ENCODE results near the gene SNAP23.

The SNAP23 gene

DNA sequence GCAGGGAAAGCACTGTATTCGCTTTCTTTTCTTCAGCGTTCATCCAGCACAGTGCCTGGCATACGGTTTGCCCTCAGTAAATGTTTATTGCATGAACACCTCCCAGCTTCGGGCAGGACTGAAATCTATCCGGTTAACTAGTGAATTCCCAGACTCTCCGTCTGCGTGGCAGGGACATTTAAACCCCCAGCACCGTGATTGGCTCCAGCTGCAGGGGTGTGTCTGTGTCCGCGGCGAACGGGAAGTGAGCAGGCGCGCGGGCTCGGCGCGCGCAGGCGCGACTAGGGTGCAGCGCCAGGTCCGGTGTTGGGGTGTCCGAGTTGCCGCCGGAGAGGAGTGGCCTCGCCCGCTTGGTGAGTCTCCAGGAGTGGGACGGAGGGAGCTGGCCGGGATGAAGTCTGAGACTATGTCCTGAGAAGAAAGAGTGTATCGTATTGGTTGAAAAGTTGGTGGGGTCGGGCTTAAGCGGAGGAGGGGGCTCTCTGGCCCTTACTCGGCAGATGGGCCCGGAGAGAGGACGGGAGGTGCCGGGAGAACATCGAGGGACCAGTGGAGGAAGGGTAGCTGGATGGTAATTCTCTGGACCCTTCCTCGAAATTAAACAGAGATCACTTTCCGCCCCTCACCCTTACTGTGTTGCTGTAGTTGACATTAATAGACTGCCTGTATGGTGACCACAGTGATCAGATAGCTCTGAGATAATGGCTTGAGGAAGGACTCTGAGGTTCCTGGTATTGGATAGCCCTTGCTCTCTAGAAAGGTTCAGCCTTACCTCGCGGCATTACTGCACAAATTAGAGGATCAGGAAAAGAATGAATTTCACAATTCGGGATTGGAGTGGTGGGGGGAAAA, at the start of gene SNAP23:
Gene SNAP23, plus strand, starts transcription at position 274 of the 852 bp plus-strand sequence. CDS start 16,213 bp downstream, outside the sequence.
- DNase-seq (ENCODE audit: low read depth) = peak; percentile 78

DNA sequence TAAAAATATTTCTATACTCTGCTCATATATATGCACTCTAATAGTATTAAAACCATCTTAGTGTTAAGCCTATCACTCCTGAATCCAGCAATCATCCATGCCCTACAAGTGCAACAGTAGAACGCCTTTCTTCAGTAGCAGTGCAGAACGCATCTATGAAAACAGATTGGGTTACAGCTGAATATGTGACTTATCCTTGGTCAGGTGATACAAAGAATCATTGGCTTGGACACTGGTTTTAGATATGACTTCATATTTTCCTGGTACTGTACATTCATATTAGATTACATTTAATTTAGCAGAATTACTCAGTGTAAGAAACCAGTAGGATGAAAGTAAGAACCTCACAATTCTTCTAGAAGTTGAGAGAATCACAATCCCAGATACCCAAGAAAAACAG, 47.8 kb upstream of the SNAP23 start:
- no peak for DNase-seq (ENCODE audit: low read depth)

DNA sequence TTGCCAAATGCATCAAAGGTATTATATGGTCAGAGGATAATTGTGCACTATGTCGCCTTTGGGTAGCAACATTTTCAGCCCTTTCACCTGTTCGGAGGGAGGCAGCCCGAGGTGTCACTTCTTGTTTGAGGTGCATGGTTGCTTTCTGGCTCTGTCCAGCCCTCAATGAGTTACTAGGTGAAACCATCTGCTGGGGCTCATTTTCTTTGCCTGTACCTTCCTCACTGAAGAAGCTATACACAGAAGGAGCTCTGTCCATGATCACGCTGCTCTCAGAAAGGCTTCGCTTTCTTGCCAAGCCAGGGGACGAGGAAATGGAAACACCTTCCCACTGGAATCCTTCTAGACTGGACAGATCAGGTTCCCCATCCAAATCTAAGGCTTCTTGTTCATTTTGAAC, 47.2 kb upstream of the SNAP23 start:
- DNase-seq (ENCODE audit: low read depth) = no peak

DNA sequence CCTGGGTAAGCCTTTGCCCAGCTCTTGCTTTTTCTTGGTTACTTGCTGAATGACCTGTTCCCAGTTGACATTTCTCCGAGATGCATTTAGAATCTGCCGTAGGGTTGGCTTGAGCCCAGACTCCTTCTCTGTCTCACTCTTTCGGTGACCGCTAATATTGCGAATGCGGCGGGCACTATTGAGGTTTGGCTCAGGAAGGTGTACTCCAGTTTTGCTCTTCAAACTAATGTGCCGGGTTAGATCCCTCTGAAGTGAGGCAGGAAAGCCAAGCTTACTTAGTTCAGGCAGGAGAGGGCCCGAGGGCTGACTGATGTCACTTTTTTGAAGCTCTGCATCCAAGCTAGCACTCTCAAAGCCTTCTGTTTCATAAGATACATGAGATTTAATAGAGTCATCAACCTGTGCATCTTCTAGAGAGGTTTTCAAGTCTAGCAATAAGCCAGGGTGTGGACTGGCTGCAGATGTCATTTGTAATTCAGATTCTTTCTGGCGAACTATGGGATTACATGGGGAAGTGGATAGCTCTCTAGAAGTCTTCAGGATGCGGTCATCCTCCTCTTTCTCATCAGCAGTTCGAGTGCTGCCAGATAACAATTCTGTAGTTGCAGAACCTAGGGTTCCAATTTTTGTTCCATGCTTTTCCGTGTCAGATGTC, 45.5 kb upstream of the SNAP23 start:
- DNase-seq (ENCODE audit: low read depth) = no peak

DNA sequence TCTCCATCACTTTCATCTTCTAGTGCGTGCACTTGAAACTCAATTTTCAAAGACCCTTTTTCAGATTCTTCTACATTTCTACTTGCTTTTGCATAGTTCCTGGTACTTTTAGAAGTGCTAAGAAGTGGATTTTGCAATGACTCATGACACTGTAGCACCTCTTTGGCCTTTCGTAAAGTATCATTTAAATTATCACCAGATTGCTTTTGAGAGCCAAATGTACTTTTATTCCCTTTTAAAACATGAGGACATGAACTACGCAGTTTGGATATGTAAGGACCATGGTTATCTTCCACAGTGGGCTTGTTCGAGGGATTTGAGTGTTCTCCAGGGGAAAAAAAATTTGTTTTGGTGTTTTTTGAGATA, 45.0 kb upstream of the SNAP23 start:
- no peak for DNase-seq (ENCODE audit: low read depth)

DNA sequence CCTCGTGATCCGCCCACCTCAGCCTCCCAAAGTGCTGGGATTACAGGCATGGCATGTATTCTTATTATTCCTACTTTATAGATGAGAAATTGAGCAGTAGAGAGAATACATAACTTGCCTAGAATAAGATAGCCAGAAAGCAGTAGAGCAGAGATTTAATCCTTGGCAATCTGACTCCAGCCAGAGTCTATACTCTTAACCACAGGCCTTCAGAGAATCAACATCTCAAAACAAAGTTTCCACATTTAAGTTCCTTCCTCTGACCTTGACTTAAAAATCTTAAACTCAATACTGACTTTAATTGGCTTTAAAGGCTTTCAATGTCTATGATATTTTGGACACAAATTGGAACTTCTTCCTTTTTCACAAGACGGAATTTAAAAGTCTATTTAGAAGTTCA, 41.6 kb upstream of the SNAP23 start:
- DNase-seq (ENCODE audit: low read depth) = no peak

DNA sequence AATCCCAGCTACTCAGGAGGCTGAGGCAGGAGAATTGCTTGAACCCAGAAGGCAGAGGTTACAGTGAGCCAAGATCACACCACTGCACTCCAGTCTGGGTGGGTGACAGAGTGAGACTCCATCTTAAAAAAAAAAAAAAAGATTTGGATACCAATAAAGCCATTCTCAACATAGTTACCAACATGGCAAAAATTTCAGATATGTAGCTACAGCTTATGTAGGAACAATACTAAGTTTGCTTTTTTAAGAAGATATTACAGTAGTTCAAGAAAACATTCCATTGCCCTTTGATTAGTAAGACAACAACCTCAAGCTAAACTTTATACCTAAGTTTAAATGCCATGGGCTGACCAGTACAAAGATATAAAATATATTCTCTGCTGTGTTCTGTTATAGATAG, 38.9 kb upstream of the SNAP23 start:
- DNase-seq (ENCODE audit: low read depth) = no peak

DNA sequence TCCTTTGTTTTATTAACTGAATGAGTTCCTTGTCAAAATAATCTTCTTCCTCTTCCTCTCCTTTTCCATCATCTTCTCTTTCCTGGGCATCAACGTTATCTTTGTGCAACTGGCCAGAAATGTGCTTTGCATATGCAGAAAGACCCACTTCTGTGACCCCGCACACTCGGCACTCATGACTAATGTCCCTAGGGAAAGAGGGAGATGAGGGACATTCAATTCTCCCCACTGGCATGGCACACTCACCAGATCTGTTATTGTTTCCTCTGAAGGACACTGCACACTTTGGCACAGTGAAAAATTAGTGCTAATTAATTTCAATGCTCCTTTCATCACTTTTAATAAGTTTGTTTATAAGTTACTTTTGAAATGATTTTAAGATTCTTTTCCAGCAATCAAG, 38.5 kb upstream of the SNAP23 start:
- no peak for DNase-seq (ENCODE audit: low read depth)

DNA sequence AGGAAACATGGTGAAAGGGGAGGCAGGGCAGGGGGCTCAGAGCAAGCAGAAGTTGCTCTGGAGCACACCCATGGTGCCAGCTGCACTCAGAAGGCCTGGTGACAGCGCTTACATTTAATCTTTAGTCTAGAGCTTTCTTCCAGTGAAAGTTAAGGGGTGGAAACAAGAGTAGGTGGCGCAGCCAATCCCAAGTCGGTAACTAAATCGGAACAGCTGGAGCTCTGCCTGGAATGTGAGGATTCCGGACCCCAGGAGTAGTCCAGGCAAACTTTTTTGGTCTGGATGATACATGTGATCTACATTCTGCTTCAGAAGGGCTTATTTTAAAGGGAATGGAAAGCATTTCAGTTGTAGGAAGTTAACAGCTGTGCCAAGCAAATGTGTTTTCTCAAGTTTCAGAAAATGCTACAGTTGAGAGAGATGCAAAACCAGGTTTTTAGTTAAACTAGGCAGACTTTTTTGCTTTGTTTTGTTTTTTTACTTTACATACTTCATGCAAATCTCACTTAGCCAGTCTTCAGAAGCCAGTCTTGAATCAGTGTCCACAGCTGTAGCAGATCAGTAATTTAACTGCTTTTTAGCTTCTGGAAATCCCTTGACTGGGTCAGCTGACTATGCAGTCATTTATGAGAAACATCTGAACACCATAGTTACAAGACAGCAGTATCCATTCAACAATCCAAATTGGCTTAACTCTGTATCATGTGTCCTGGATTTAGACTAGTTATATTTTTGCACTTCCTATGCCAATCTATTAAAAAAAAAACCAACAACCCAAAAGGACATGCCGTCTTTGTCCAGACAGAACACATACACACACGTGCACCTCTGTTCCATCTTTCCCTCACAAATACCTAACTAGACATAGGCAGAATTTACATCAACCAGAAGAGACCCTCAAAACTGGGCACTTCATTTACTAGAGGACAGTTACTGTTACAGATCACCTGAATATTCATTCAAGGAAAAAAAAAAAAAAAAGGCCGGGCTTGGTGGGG, 37.7 kb upstream of the SNAP23 start:
- no peak for DNase-seq (ENCODE audit: low read depth)

DNA sequence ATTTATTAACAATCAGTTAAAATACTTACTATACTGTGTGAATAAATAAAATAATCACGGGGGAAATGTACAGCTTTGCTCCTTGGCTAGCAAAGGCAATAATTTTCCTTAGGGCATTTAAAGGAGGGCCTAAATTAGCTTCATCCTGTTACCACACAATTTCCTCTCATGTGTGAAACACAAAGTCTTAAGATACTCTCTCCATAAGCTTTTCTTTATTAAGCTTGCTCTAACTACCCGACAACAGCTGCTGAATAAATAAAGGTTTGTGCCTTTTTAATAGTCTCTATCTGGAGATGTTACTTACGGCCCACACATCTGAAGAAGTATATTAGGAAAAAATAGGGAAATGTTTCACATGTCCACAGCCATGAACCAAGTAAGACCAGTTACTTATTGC, 34.2 kb upstream of the SNAP23 start:
- no peak for DNase-seq (ENCODE audit: low read depth)

DNA sequence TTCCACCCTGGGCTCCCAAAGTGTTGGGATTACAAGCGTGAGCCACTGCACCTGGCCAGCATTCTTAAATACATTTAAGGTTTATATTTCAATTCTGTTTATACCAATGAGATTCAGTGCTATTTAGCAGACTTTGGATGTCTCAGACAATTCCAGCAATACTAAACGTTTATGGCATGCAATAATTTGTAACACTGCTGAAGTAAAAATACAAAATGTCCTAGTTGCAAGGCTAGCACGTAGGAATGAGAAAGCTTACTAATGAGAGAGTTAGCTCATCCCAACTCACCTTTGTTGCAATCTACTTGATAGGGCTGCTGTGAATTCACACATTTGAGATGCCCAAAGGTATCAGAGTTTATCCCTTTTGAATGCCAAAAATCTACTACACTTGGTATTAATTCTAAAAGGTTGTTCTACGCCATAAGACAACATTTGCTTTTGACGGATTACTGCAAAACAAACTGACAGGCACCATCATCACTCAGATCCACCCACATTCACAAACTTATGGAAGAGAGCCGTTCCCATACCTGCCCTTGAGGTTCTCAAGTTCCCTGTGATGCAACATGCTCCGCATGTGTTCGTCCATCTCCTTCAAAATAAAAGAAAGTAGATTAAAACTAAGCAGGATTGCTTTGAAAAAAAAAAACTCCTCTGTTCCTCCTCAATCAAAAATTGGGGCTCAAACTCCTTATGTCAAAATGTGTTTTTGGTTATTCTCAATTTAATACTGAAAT, 29.7 kb upstream of the SNAP23 start:
- no peak for DNase-seq (ENCODE audit: low read depth)

DNA sequence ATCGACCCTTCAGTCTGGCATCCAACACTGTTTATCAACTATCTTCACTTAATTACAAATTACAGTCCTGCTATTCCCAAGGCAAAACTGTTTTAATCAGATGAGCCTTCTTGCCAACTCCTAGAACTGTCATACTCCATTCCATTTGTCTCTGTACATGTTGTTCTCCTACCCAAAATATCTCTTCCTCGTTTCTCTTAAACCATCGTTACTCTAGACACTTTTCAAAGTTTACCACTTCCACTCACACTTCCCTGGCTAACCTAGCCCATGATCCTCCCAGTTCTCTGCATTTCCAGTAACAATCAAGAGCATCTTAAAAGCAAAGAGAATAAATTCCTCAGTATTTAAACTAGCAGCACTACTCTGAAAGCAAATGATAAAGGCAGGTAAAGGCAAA, 24.4 kb upstream of the SNAP23 start:
- no peak for DNase-seq (ENCODE audit: low read depth)

DNA sequence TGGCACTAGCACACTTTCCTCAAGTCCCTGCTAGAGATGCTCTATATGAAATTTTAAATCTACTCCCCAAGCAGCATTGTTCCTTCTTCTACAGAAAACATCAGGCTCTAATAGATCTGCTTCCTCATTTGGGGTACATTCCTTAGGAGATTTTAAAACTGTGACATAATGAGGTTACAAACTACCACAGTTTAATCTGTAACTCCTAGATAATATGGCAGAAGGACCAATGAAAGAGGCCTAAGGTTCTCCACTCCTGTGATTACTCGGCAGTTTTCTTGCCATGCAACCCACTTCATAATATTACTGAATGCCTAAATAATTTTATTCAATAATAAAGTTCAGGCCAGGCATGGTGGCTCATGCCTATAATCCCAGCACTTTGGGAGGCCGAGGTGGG, 20.6 kb upstream of the SNAP23 start:
- DNase-seq (ENCODE audit: low read depth) = no peak

DNA sequence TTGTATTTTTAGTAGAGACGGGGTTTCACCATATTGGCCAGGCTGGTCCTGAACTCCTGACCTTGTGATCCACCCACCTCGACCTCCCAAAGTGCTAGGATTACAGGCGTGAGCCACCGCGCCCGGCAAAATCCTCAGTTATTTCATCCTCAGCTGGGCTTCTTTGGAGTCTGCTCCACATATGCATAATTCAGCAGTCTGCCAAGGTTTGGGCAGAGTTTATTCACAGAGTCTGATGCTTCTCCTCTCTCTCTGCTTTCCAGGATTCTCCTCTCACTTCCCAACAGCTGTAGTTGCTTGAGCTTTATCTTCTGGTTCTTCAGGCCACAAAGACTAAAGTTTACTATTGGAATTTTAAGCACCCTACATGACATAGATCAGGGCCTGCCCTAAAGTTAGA, 12.7 kb upstream of the SNAP23 start:
- DNase-seq (ENCODE audit: low read depth) = no peak

DNA sequence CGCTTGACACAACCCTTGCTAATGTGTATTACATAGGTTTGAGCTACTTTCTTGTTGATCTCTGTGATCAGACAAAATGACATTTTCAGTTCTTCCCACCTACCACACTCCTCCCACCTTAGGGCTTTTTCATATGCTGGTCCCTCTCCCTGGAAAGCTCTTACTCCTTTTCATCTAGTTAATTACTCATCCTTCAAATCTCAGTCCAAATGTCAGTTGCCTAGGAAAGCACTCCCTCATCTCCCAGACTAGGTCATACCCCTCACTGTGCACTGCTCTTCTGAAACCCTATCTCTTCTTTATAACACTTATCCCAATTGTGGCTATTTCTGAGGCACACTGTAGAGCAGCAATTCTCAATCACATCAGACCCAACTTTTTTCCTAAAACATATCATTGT, 11.8 kb upstream of the SNAP23 start:
- DNase-seq (ENCODE audit: low read depth) = no peak

DNA sequence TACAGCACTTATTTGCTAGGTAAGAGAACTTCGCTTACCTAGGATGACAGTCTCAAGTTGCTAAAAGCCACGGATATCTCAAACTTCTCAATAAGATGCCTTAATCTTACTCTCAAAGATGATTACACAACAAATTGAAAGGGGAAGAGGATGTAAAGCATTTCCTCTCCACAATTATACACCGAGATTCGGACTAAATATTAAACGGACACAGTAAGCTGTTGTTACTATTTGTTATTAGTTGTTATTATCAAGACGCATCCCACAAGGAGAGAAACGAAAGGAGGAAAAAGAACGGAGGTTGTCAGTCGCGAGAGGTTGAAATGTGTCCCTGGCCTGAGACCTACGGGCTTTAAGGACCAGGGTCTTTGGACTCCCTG, 5.2 kb upstream of the SNAP23 start:
- DNase-seq (ENCODE audit: low read depth) = no peak

DNA sequence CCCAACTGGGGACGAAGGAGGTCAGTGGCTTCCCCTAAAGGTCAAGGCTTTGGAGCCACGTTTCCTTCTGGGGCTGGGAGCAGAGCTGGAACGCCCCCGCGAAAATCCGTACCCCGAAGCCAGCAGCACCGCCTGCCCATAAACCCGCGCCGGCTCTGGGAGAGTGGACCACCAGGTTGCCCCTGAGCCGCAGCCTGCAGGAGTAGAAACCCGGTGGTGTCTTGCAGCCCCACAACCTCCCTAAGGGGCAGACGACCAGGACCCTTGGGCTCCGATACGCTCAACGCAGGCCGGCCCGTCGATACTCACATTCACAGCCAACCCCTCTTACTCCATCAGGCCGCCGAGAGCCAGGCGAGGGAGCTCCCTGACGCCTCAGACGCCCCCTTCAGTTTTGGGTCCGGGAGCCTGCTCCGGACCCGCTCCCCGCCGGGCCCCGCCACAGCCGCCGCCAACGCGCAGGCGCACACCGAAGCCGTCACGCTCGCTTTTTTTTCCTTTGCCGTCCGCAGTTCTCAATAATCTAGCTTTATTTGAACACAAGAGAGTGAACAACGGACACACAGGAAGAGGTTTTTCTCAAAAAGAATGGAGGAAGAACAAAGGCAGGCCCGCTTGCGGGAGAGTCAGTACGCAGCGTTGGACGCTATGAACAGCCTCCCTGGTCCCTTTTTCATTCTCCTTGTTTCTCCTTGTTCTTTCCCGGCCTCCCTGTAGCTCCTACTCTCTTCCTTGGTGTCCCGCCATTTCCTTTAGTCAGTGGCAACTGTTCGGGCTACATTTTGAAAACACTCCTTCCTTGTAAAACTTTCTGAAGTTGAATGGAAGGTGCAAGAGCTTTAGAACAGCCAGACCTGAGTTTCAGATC, 4.5 kb upstream of the SNAP23 start, which contains the start of gene ZNF106:
Gene ZNF106, minus strand, starts transcription at position 471 of the 868 bp plus-strand sequence. CDS start 18,852 bp downstream, outside the sequence.
- DNase-seq (ENCODE audit: low read depth) = peak; percentile 78

DNA sequence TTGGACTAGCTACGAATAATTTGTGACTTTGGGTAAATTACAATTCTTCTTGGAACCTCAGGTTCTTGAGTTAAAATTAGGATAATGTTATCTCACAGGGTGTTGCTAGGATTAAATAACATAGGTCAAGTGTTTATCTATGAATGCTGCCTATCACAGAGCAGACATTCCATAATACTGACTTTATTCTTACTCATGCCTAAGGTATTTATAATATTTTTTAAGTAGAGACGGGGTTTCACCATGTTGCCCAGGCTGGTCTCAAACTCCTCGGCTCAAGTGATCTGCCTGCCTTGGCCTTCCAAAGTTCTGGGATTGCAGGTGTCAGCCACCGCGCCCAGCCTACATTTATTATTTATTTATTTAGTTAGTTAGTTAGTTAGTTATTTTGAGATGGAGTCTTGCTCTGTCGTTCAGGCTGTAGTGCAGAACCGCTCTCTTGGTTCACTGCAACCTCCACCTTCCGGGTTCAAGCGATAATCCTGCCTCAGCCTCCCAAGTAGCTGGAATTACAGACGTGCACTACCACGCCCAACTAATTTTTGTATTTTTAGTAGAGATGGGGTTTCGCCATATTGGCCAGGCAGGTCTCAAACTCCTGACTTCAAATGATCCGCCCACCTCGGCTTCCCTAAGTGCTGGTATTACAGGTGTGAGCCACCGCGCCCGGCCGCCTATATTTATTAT, 3.8 kb upstream of the SNAP23 start:
- DNase-seq (ENCODE audit: low read depth) = no peak

DNA sequence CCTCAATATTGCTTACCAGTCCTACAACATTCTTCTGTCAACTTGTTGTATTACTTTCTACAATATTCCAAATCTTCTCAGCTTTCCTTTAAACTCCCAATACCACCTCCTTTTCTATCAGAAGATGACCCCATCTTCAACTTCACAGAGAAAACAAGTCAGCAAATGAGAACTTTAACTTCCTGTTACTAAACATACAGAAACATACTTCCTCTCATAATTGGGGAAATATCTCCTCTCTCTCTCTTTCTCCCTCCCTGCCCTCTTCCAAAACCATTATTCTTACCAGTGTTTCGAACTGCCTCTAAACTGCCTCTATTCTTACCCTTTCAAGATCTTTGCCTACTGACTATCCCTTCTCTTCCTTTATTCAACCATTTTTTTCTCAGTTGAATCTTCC, 1.8 kb upstream of the SNAP23 start:
- DNase-seq (ENCODE audit: low read depth) = no peak

DNA sequence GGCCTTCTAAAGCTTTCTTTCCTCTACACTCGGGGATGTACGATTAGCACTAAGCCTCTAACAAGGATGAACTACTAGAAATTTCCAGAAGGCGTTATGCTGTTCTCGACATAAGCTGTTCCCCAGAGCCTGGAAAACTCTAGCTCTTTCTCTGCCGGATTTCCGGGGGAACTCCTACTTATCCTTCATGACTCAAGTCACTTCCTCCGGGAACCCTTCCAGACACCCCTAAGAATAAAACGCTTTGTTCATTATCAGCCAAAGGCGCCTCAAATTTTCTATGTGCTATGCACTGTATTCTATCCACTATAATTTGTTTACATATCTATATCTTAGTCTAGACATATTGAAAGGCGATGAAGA, 455 bp upstream of the SNAP23 start:
- DNase-seq (ENCODE audit: low read depth) = peak; percentile 25

Data from stimulated activated CD8-positive, alpha-beta memory T cell treated with anti-CD3 and anti-CD28 coated beads, Interleukin-4, amount 100 ng/mL, for 24 hours (primary cell).